ENCODE measurements around the gene ADAMTS16. TPM values are rescaled to one million over a fixed set of nuclear protein-coding genes. Genes with fewer than 3 reads are reported as not detected.

The ADAMTS16 gene
- total and polyA plus RNA-seq, 9 of the 15 experiments (the other 6 are each of a cell fraction or from before 2014, with no cell fraction given), result not detected

DNA sequence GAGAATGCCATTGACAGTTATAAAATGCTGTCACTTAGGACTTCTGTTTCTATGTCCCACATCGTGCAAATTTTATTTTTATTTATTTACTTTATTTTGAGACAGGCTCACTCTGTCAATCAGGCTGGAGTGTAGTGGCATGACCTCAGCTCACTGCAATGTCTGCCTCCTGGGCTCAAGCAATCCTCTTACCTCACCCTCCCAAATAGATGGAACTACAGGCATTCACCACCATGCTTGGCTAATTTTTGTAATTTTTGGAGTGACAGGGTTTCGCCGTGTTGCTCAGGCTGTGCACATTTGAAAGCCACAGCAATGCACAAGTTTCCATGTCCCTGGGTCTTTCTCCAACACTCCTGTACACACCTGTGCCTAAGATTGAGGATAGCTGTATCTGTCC lies 51.8 kb downstream of the ADAMTS16 start (continued):
- TF ChIP-seq, protein P1, sequence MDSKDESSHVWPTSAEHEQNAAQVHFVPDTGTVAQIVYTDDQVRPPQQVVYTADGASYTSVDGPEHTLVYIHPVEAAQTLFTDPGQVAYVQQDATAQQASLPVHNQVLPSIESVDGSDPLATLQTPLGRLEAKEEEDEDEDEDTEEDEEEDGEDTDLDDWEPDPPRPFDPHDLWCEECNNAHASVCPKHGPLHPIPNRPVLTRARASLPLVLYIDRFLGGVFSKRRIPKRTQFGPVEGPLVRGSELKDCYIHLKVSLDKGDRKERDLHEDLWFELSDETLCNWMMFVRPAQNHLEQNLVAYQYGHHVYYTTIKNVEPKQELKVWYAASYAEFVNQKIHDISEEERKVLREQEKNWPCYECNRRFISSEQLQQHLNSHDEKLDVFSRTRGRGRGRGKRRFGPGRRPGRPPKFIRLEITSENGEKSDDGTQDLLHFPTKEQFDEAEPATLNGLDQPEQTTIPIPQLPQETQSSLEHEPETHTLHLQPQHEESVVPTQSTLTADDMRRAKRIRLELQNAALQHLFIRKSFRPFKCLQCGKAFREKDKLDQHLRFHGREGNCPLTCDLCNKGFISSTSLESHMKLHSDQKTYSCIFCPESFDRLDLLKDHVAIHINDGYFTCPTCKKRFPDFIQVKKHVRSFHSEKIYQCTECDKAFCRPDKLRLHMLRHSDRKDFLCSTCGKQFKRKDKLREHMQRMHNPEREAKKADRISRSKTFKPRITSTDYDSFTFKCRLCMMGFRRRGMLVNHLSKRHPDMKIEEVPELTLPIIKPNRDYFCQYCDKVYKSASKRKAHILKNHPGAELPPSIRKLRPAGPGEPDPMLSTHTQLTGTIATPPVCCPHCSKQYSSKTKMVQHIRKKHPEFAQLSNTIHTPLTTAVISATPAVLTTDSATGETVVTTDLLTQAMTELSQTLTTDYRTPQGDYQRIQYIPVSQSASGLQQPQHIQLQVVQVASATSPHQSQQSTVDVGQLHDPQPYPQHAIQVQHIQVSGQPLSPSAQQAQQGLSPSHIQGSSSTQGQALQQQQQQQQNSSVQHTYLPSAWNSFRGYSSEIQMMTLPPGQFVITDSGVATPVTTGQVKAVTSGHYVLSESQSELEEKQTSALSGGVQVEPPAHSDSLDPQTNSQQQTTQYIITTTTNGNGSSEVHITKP (IDR thresholded peaks at IDR 0.05; ENCODE audit: partially characterized antibody), result no peak
- no peak for TF ChIP-seq MTA3 (IDR thresholded peaks at IDR 0.05; ENCODE audit: borderline replicate concordance)

DNA sequence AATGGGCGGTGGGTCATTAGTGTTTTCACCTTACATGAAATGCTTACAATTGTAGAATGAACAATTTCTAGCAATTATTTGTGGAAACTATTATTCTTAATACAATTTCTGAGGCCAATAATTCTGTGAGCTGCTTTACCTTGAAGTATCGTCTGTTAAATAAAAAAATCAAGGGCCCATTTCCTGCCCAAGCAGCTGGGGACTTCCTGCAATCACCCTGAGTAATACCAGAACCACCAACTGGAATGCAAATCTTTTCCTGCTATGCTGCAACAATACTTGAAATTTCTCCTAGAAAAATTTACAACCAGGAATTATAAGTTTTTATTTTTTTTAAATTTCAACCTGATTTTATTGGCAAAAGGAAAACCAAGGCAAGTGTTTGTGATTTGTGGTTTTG lies 52.6 kb downstream of the ADAMTS16 start:
- CTCF ChIA-PET (ENCODE audit: low intra/inter-chr PET ratio), result no interaction called here

More for the DNA sequence above, 52.6 kb downstream of the ADAMTS16 start:
- Histone ChIP-seq H3K9me1 (ENCODE audit: control insufficient read depth, insufficient read depth, low read length) (no peaks in the 10 kb centered on the region), H4K20me1 (replicated peaks; ENCODE audit: control insufficient read depth, insufficient read depth, low read length) (no peaks in the 10 kb centered on the region), H3K27ac (ENCODE audit: extremely low read depth, low read depth, low read length) (no peak overlapping the region), H3K79me2 (ENCODE audit: control insufficient read depth, insufficient read depth, low read length) (no peaks in the 10 kb centered on the region), H3K4me1 (replicated peaks in 1 of 2; ENCODE audit: control insufficient read depth in 2 of 2, insufficient read depth in 2 of 2, low read length in 2 of 2) (no peaks in the 10 kb centered on the region), H3K9me3 (replicated peaks; ENCODE audit: control insufficient read depth, insufficient read depth, low read depth, low read length) (no peaks in the 10 kb centered on the region), H2AFZ (ENCODE audit: low read depth, low read length) (no peak overlapping the region), H3K27me3 (ENCODE audit: control insufficient read depth in 2 of 2, insufficient read depth in 2 of 2, low read length in 2 of 2) (peaks cover 0 to 5% of the 10 kb centered on the region in 2 experiments; a peak in 1 of 5 replicates), H3K4me2 (ENCODE audit: insufficient read depth, low read length) (no peak overlapping the region), H3K36me3 (ENCODE audit: control insufficient read depth, insufficient read depth, low read length) (no peaks in the 10 kb centered on the region), H3K4me3 (no peak overlapping the region), H3K9ac (ENCODE audit: insufficient read depth in 1 of 2, low read depth in 2 of 2, low read length in 2 of 2) (no peak overlapping the region)
- DNase-seq (ENCODE audit: extremely low read depth in 1 of 4, low spot score in 3 of 4) (no peak), ATAC-seq (no peak), FAIRE-seq (no peak)
- WGBS (ENCODE audit: insufficient coverage, low coverage, missing lambda C conversion rate), result 3% methylated on average over 2 of the region's 2 CpGs
- POLR2A ChIA-PET, result interaction anchor here (0.5 kb wide), 1 partner anchor 15 kb away, joined by 3 read pairs; no protein-coding TSS in a partner anchor
- TF ChIP-seq SAFB2 (IDR thresholded peaks at IDR 0.05; ENCODE audit: borderline replicate concordance, low read depth, low read length, severe bottlenecking), result no peak
- no peak for TF ChIP-seq MTA3 (IDR thresholded peaks at IDR 0.05; ENCODE audit: borderline replicate concordance)
- no peak for TF ChIP-seq USF1 (CRISPR knock-in tag; IDR thresholded peaks at IDR 0.05)
- TF ChIP-seq STAG1 (CRISPR knock-in tag; IDR thresholded peaks at IDR 0.05; ENCODE audit: borderline replicate concordance), result no peak
- in situ Hi-C loops (cut with MboI), result no loop called here
- intact Hi-C loops (cut with micrococcal nuclease), result no loop called here
- BruUV-seq (replicated peaks), result no TSS peak
